NK-92 (cell line): ENCODE measurements around the gene IQSEC1.

Experiments used
- DNase-seq: peaks from one replicate; lab custom pipeline; 2025; ENCODE audit not compliant: unreplicated experiment; lab: John Stamatoyannopoulos, UW

Gene IQSEC1

DNA sequence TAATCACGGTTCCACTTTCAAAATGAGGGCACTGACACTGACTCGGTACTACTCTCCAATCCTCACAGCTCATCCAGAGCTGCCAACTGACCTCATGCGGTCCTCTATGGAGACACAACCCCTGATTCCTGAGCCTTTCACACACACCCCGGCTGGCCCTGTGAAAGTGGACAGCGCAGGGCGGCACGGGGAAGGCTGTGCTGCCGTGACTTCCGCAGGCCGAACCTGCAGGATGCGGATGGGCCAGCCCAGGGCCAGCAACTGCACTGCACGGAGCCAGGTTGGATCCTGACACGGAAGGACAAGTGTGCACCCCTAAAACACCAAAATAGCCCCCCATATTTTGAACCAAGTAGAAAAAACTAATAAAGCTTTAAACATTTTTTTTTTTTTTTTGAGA is 41.0 kb downstream of the IQSEC1 start:
- no peak for DNase-seq

DNA sequence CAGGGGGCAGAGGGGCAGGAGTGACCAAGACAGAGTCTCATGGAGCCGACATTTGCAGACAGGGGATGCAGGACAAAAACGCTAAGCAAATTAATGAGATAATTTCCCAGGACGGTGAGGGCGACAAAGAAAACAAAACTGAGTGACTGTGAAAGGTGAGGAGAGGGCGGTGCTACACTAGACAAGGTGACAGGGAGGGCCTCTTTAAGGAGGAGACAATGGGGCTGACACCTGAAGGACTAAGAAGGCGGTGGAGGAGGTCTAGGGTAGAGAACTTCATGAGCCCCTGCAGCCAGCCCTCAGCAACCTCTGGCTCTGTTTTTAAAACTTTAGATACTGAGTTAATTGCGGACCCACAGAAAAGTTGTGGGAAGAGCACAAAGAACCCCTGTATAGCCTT is 41.6 kb downstream of the IQSEC1 start:
- no peak for DNase-seq

DNA sequence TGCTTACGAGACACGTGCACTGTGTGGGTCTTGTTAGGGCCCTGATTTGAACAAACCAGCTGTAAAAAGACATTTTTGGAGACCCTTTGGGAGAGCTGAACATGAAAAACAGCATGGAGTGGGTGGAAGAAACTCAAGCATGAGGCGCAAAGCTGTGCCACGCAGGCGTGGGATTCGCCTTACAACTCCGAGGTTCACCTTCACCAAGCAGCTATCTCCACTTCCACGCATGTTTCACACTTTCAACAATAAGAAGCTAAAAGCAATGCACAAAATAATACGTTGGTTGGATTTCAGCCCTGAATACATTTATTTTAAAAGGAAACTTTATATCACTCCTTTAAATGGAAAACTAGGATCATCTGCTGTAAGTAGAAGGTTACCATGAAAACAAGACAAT is 42.5 kb downstream of the IQSEC1 start:
- DNase-seq: no peak

DNA sequence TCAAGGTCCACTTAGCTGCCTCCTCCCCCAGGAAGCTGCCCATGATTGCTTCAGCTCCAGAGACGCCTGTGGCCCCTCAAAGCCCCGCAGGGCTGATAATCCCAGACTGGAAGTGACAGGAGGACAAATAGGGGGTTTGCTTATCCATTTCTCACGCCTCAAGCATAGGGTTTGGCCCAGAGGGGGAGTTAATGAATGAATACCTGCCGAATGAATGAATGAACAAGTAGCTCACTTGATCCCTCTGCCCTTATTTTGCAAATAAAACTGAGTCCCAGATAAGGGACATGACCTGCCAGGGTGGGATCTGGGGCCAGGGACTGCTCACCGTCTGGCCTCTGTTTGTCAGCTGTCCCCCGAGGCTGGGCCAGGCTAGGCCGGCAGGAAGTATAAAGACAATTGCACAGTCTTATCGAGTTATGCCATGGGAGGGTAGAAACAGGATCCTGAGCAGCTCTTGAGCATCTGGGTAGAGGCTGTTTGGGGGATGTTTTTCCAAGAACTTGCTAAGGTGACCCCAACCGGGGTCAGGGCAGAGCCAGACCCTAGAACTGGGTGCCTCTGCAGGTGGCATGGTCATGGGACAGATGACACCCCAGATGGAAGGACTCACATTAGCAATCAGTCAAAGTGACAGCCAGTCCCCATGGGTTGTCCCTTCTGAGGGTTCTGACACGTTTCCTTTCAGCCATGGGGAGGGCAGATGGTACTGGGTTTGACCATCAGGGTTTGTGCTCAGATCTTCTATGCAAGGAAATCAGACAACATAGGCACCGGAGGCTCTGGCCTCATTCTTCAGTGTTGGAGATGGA is 45.0 kb downstream of the IQSEC1 start:
- DNase-seq: no peak

DNA sequence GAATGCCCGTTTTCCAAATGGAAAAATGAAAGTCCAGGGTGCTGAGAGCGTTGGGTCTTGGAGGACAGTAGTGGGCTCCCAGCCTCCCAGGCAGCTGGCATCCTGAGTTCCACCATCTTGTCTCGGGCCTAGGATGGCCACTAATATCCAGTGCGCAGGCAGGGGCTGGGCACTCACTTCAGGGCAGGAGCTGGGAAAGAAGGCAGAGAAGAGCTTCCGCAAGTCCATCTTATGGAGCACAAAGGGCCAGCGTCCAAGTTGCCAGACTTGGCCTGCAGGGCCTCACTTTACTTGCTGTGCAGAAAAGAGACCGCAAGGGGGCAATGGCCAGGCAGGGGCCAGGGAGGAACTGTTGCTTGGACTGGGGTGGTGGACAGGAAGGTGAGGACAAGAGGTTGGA is 46.1 kb downstream of the IQSEC1 start:
- no peak for DNase-seq

DNA sequence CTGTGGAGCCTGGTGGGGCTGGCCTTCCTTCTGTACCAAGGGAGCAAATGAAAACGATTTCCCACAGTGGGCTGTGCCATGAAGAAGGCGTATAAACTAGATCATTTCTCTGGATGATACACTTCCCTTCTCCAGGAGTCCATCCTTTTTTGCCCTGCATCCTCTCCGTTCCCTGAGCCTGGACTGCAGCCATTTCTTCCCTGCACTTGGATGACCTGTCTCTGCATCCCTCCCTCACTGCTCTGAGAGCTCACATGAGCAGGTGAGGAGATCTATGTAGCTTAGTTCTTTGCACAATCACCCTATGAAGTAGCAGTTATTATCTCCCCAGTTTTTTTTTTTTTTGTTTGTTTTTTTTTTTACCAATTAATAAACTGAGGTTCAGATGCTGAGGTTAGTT is 46.7 kb downstream of the IQSEC1 start:
- DNase-seq: no peak

DNA sequence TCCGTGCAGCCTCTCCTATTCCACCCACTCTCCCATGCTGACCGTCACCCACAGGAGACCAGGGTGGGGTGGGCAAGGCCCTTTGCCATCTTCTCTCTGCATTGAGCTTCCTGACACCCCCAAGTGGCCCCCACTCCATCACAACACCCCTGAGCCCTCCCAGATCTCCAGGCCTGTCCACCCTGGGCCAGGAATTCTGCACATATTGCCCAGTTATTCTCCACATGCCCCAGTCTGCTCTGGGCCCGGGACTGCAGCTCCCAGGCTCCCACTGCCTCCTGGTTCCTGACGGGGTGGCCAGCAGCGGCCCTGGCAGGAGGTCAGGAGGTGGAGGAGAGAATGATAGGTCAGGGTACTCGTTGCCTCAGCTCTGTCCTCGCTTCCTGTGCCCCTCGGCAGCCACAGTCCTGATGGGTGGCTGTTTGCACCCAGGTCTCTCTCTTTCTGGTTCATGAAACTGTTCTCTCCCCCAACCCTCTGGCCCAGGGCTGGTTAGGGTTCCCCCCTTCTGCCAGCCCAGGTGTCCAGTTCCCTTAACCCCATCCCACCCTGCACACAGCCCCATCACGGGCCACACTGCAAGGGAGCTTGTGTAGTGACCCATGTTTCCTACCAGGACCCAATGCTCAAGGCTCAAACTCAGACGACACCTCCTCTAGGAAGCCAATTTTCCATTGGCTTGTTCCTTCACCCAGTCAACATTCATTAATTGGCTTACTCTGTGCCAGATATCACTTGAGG is 47.3 kb downstream of the IQSEC1 start:
- no peak for DNase-seq

DNA sequence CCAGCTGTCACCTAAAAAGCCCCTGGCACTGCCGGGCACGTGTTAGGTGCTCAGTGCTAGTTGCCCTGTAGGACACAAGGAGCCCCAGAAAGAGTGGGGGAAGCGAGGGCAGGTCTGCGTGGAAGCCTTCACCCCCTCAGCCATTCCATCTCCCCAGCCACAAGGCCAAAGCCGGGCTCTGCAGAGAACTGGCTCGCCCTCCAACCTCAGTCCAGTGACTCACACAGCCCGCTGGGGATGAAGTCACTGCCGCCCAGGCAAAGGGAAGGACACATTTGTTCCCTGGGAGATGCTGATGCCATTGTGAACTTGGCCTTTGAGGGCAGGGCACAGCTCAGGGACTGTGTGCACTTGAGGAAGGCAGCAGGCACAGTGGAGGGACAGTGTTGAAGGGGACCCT is 48.1 kb downstream of the IQSEC1 start:
- DNase-seq: no peak

DNA sequence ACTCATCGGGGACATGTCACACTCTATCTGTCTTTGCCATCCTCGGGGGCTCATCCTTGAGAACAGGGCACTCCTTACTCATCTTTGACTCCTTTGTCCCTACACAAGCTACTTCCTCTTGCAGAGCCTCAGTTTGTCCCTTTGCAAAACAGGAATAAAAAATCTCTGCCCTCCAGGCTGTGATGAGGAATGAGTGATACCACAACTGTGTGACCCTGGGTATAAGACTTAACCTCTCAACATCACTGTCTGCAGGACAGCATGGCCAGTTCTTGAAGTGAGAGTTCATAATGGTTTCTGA is 48.5 kb downstream of the IQSEC1 start:
- DNase-seq: no peak

DNA sequence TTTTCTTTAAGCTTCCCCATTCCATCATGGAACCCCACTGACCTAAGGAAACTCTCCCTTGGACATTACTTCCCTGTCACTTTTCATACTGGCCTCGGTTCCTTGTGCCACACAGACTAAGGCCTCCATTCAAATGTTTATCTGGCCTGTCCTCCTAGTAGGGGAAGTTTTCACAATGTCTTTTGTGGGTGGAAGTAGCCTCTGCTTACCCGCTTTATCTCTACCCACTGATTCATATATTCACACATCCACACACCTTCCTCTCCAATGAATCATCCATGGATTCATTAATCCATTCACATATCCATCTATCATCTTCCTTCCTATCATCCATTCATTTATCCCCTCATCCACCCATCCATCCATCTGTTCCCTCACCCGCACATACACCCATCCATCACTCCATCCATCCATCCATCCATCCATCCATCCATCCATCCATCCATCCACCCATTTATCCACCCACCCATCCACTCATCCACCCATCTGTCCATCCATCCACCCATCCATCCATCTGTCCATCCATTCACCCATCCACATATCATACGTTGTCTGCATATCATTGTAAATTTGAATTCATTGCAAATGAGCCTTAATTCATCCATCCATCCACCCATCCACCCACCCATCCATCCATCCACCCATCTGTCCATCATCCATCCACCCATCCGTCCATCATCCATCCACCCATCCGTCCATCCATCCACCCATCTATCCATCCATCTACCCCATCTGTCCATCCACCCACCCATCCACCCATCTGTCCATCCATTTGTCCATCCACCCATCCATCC is 49.1 kb downstream of the IQSEC1 start:
- no peak for DNase-seq

DNA sequence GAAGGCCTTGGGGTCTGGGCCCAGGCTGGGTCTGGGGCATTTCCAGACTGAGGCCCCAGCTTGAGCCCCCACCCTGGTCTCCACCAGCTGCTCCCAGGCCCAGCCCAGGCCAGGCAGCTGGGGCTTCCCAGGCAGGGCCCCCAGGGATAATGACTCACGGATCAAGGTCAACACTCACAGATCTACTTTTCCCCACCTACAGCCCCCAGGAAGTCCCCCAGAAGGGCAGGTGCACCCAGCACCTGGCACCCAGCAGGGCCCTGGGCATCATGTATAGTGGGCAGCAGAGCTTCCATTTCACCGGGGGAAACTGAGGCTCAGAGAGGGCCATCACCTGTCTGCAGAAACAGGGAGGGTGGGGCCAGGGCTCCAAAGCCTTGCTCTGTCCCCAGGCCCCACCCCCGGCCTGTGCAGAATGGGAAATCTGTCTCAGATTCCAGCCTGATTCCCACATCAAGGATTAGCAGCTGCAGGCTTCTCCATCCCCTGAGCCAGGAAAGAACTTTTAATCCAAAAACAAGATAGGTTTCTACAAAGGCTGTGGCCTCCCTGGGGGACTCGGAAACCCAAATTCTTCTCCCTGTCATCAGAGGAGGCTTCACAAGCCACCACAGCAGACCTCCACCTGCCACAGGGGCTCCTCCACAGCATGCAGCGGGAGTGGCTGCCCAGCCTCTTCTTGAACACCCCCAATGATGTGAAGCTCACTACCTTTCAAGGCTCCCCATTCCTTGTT is 49.8 kb downstream of the IQSEC1 start:
- DNase-seq: no peak

DNA sequence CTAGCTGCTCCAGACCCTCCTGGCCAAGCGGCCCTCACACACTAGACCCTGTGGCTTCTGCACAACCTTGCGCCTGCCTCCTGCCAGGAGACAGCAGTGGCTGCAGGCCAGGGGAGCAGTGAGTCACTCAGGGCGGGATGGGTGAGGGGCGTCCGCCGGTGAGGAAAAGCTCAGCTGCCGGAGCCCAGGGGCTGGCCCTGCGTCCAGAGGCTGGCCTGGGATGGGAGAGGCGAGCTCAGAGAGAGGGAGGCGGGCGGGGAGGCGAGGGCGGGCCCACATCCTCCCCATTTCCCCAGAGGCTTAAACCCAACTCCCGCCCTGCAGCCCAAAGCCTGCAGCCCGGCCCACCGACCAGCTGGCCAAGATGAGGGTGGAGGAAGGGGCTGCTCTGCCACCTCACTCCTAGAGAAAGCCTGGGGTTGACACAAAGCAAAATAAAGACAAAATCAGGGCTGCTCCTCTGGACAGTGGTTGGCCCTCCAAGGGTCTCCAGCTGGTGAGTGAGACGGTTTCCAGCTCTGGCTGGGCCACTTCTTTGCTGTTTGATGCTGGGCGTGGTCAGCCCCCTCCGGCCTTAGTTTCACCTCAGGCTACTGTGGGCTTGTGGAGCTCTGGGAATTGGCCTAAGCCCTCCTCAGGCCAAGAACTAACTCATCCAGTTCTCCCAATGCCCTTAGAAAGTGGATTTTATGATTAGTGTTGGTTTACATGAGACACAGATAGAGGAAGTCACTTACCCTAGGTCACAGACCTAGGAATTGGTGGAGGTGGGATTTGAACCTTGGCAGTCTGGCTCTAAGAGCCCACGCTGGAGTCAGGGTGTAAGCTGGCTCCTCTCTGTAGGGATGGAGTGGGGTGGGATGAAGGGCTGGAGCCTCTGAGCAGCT is 50.6 kb downstream of the IQSEC1 start:
- no peak for DNase-seq

DNA sequence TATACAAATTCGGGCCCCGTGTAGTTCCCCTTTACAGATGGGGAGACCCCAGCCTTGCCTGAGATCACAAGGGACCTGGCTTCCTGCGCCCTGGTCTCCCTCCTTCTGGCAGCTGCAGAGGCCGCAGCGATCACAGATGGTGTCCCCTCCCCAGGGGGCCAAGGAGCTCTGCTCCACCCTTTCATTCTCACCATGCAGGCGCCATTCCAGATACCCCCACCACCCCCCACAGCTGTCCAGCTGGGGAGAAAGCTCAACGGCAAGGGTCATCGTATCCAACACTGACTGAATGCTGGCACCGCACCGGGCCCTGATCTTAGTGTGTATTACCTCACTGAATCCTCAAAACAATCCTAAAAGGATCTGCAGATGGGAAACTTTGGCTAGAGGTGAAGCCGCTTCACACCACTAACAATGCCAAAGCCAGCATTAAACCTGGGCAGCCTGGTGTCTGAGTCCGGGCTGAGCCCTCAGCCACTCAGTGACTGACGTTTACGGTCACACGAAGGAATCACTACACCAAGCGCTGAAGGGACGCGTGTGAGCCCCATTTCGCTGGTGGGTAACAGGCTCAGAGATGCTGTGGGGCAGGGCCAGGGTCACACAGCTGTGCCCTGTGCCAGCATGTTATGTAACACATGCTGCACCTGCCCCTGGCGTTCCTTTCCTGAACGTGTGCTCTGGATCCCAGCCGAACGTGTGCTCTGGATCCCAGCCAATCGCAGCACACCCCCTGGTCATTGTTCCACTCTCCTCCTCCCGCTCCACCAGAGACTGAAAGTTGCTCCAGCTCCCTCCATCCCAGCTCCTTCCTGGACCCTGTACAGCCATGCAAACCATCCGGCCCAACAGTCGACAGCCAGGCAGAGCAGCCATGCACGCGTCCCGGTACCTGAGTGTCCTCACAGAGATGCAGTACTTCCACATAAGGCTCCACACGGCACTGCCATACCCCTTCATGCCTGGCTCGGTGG is 51.8 kb downstream of the IQSEC1 start:
- DNase-seq: no peak

DNA sequence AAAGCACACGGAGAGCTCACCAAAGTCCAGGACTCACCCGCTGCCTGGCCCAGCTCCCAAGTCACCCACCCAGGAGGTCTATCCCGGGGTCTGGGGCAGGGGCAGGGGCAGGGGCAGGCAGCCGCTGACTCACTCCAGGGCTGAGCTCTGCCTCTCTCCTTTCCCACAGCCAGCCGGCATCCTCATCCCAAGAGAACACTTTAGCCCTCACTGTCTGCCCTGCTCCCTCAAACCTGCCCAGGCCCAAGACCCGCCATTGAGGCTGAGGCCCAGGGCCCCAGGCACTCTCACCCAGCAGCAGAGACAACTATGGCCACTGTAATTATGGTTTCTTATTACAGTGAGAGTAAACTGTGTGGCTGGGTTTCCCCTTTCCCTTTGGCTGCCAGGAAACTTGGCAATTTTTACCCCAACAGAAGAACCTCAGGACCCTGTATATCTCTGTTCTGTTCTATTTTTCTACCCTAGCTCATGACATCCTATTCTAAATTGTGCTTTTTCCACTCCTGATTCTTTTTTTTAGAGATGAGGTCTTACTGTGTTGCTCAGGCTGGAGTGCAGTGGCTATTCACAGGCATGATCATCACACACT is 53.0 kb downstream of the IQSEC1 start:
- DNase-seq: no peak

DNA sequence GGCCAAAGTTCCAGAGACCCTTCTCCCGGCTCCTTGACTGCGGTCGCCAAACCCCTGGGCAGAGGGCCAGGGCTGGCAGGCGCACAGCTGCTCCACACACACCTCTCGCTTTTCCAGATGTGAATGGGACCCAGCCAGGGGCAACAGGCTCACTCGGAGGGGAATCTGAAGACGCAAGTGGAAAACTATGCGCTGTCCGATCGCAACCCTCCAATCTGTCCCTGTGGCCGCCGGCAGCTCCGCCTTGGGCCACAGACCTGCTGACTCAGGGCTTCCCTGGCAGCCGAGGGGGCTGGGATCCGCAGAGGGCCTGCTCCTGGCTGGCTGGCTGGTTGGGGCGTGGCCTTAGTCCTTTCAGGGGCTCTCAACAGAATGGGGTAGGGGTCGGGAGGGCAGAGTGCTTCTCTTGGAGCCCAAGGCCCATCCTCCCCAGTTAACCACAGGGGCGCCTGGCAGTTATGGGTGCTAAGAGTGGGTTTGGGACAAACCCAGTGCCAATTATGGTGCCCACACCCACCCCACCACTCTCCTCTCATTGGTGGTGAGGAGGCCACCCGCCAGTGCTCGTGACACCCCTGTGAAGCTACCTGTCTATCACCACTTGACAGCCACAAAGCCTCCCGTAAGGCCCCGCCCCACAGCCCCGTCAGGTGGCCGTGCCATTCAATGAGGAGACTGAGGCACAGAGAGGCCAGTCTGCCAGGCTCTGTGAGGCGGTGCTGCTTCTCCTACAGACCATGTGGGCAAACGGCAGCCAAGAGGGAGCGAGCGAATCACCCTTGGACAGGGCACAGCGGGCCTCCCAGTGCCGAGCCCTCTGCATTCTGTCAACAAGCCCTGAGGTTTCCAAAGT is 53.8 kb downstream of the IQSEC1 start:
- no peak for DNase-seq

DNA sequence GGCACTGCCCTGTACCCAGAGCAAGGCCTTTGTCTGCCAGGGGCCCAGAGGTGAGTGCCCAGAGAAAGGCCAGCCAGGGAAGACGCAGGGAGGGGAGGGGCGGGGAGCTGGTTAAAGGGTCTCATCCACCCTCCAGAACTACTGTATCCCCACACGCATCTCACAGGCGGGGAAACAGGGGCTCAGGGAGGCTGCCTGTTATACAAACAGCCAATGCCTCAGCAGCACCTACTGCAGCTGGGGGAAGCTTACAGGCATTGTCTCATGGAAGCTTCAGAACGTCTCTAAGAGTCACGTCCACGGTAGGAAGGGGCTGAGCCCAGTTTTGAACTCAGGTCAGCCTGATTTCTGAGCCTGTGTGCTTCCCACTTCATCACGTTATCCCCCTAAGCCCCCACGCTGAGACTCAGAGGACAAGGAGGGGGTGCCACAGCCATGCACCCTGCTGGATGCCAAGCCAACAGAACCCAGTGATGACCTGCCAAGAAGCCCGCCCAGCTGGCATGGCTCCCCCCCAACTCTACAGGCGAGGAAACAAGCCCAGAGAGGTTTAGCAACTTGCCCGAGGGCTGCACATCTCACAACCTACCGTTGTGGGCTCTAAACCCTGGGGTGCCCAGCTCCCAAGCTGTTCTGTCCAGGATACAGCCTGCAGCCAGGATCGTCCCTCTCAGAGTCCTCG is 54.5 kb downstream of the IQSEC1 start:
- DNase-seq: no peak

DNA sequence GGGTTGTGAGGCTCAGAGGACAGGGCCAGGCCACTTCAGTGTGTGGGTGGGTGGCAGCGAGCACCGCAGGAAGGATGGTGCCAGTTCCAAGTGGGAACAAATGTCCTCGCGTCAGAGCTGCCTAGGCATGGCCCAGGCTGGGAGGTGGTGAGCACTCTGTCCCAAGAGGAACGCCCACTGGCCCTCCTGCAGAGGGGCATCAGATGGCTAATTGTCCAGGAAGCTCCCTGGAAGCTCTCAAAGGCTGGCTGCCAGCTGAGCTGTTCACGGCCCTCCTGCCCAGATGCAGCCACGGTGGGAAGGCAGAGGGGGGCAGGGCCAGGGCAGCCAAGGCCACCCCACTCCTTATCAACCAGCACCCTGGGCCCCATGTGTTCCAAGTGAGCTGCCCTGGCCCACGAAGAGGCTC is 55.2 kb downstream of the IQSEC1 start:
- no peak for DNase-seq
